HEK293 (cell line): Measurements from ENCODE around the gene KLF13.

Source experiments
- CTCF ChIA-PET: fragments of 350-600 bp; formaldehyde crosslinking; extraction: SDS; loops from one replicate; lab custom pipeline; 2021; ENCODE audit warnings: antibody characterized with exemption; lab: Yijun Ruan, JAX
- POLR2A ChIA-PET: fragments of 300-600 bp; formaldehyde crosslinking; extraction: SDS; loops from one replicate; lab custom pipeline; 2020; ENCODE audit warnings: antibody characterized with exemption, inconsistent platforms; lab: Yijun Ruan, JAX
- H3K27ac ChIP-seq: fragments of 200-500 bp; sonication (Bioruptor generic); 2 replicates; pipeline ENCODE4 v1.5.1; 2014; ENCODE audit warnings: low read depth, low read length, control low read depth, inconsistent platforms; ENCODE audit errors: extremely low read depth
- H3K36me3 ChIP-seq, 2 experiments: fragments of 200-500 bp in 1 of 2; sonication (Bioruptor generic) in 1 of 2; 1 replicate in 1 of 2; 2 replicates in 1 of 2; pipeline ENCODE4 v1.5.1; 2014 to 2017; ENCODE audit warnings: inconsistent platforms in 2 of 2, low read length in 2 of 2; ENCODE audit not compliant: control insufficient read depth in 2 of 2, insufficient read depth in 1 of 2
- H3K4me1 ChIP-seq: fragments of 200-500 bp; sonication (Bioruptor generic); 2 replicates; pipeline ENCODE4 v1.5.1; 2014; ENCODE audit warnings: mild to moderate bottlenecking, low read length, inconsistent platforms; ENCODE audit not compliant: control insufficient read depth, insufficient read depth
- H3K4me3 ChIP-seq: 2 replicates; pipeline ENCODE4 v1.5.1; 2011; ENCODE audit warnings: low read depth, mild to moderate bottlenecking, control low read depth, low read length, moderate library complexity
- H3K9me3 ChIP-seq: fragments of 200-500 bp; sonication (Bioruptor generic); 2 replicates; pipeline ENCODE4 v1.5.1; 2014; ENCODE audit warnings: low read depth, low read length, inconsistent platforms; ENCODE audit not compliant: control insufficient read depth, insufficient read depth
- ATF2 ChIP-seq: fragments of 450-650 bp; formaldehyde crosslinking; IDR thresholded peaks from 2 replicates; pipeline ENCODE4 v1.5.1; 2016; ENCODE audit warnings: missing biosample characterization, missing genetic modification characterization, low read depth
- KLF1 ChIP-seq: fragments of 450-650 bp; formaldehyde crosslinking; IDR thresholded peaks from 2 replicates; pipeline ENCODE4 v1.5.1; 2016; ENCODE audit warnings: missing biosample characterization, missing genetic modification characterization
- KLF9 ChIP-seq: fragments of 450-650 bp; formaldehyde crosslinking; IDR thresholded peaks from 2 replicates; pipeline ENCODE4 v1.5.1; 2016; ENCODE audit warnings: missing biosample characterization, missing genetic modification characterization, low read depth
- OSR2 ChIP-seq: fragments of 450-650 bp; formaldehyde crosslinking; IDR thresholded peaks from 2 replicates; pipeline ENCODE4 v1.5.1; 2016; ENCODE audit warnings: missing biosample characterization, missing genetic modification characterization
- SP2 ChIP-seq: fragments of 450-650 bp; formaldehyde crosslinking; IDR thresholded peaks from 2 replicates; pipeline ENCODE4 v1.5.1; 2016; ENCODE audit warnings: missing biosample characterization, missing genetic modification characterization
- ZBTB26 ChIP-seq: fragments of 450-650 bp; formaldehyde crosslinking; optimal IDR thresholded peaks from 2 replicates; pipeline ENCODE3; 2016; ENCODE audit warnings: missing biosample characterization, mild to moderate bottlenecking, missing genetic modification characterization
- ZBTB49 ChIP-seq: fragments of 450-650 bp; formaldehyde crosslinking; IDR thresholded peaks from 2 replicates; pipeline ENCODE4 v1.5.1; 2016; ENCODE audit warnings: missing biosample characterization, missing genetic modification characterization, low read depth
- ZBTB8A ChIP-seq: fragments of 450-650 bp; formaldehyde crosslinking; IDR thresholded peaks from 2 replicates; pipeline ENCODE4 v1.5.1; 2016; ENCODE audit warnings: missing biosample characterization, missing genetic modification characterization
- ZEB2 ChIP-seq: fragments of 450-650 bp; formaldehyde crosslinking; IDR thresholded peaks from 2 replicates; pipeline ENCODE4 v1.5.1; 2016; ENCODE audit warnings: missing biosample characterization, missing genetic modification characterization
- ZNF112 ChIP-seq: fragments of 450-650 bp; formaldehyde crosslinking; IDR thresholded peaks from 2 replicates; pipeline ENCODE4 v1.5.0; 2017; ENCODE audit warnings: missing biosample characterization, missing genetic modification characterization
- ZNF157 ChIP-seq: fragments of 450-650 bp; formaldehyde crosslinking; IDR thresholded peaks from 2 replicates; pipeline ENCODE4 v1.5.1; 2016; ENCODE audit warnings: missing biosample characterization, missing genetic modification characterization
- ZNF16 ChIP-seq: fragments of 450-650 bp; formaldehyde crosslinking; IDR thresholded peaks from 2 replicates; pipeline ENCODE4 v1.5.1; 2016; ENCODE audit warnings: low read depth, missing biosample characterization, missing genetic modification characterization
- ZNF239 ChIP-seq: fragments of 450-650 bp; formaldehyde crosslinking; IDR thresholded peaks from 2 replicates; pipeline ENCODE4 v1.5.1; 2016; ENCODE audit warnings: missing biosample characterization, missing genetic modification characterization
- ZNF266 ChIP-seq: fragments of 450-650 bp; formaldehyde crosslinking; IDR thresholded peaks from 2 replicates; pipeline ENCODE4 v1.5.1; 2016; ENCODE audit warnings: missing biosample characterization, missing genetic modification characterization, low read depth
- ZNF311 ChIP-seq: fragments of 450-650 bp; formaldehyde crosslinking; IDR thresholded peaks from 2 replicates; pipeline ENCODE4 v1.5.1; 2017; ENCODE audit warnings: missing biosample characterization, missing genetic modification characterization, borderline replicate concordance
- ZNF335 ChIP-seq: fragments of 450-650 bp; formaldehyde crosslinking; conservative IDR thresholded peaks from 2 replicates; pipeline ENCODE4 v1.5.1; 2016; ENCODE audit warnings: missing biosample characterization, missing genetic modification characterization
- ZNF426 ChIP-seq: fragments of 450-650 bp; formaldehyde crosslinking; IDR thresholded peaks from 2 replicates; pipeline ENCODE4 v1.5.1; 2017; ENCODE audit warnings: missing biosample characterization, missing genetic modification characterization, mild to moderate bottlenecking, inconsistent platforms, moderate library complexity
- ZNF518A ChIP-seq: fragments of 450-650 bp; formaldehyde crosslinking; conservative IDR thresholded peaks from 2 replicates; pipeline ENCODE4 v1.5.1; 2016; ENCODE audit warnings: low read depth, missing biosample characterization, missing genetic modification characterization
- ZNF660 ChIP-seq: fragments of 450-650 bp; IDR thresholded peaks from 2 replicates; pipeline ENCODE4 v1.5.1; 2018; ENCODE audit warnings: missing biosample characterization, mild to moderate bottlenecking, missing genetic modification characterization
- ZNF701 ChIP-seq: fragments of 450-650 bp; formaldehyde crosslinking; IDR thresholded peaks from 2 replicates; pipeline ENCODE4 v1.5.1; 2016; ENCODE audit warnings: missing biosample characterization, missing genetic modification characterization
- ZNF76 ChIP-seq: fragments of 450-650 bp; formaldehyde crosslinking; IDR thresholded peaks from 2 replicates; pipeline ENCODE4; 2016; ENCODE audit warnings: low read depth, missing biosample characterization, missing genetic modification characterization, borderline replicate concordance
- ZSCAN4 ChIP-seq: fragments of 450-650 bp; formaldehyde crosslinking; IDR thresholded peaks from 2 replicates; pipeline ENCODE4 v1.5.1; 2017; ENCODE audit warnings: missing biosample characterization, missing genetic modification characterization

Gene KLF13

GRCh38 chr15:31393444-31394091 lies 66.9 kb downstream of the KLF13 start:
- Histone ChIP-seq H3K27ac (no peak overlapping the region), H3K4me1 (no peaks in the 10 kb centered on the region), H3K9me3 (no peaks in the 10 kb centered on the region), H3K36me3 (no peaks in the 10 kb centered on the region), H3K4me3 (no peak overlapping the region)
- ChIA-PET CTCF (interaction anchor here (0.6 kb wide), 1 partner anchor 13 kb away, joined by 3 read pairs; no protein-coding TSS in a partner anchor), POLR2A (interaction anchor here (0.7 kb wide), 1 partner anchor 96 kb away, joined by 3 read pairs; no protein-coding TSS in a partner anchor)
- TF ChIP-seq ZNF518A (tag by site-specific recombination) (no peak), ZEB2 (no peak), ZBTB49 (tag by site-specific recombination) (no peak), ZNF660 (tag by site-specific recombination) (no peak), ZNF701 (tag by site-specific recombination) (no peak), ZNF157 (tag by site-specific recombination) (no peak), ZSCAN4 (tag by site-specific recombination) (no peak), ZNF112 (tag by site-specific recombination) (no peak), ZNF311 (tag by site-specific recombination) (no peak), ZNF426 (no peak), ZNF16 (tag by site-specific recombination) (no peak), OSR2 (tag by site-specific recombination) (no peak), ZNF266 (no peak), ZNF76 (no peak)

GRCh38 chr15:31396881-31397560 lies 70.4 kb downstream of the KLF13 start:
- ChIA-PET CTCF (no interaction called here), POLR2A (interaction anchor here (0.6 kb wide), 1 partner anchor 13 kb away, joined by 6 read pairs; no protein-coding TSS in a partner anchor)
- no peak overlapping the region for H3K4me3 ChIP-seq
- H3K27ac ChIP-seq, result no peak overlapping the region
- no peaks in the 10 kb centered on the region for H3K9me3 ChIP-seq
- peak; percentile 30; the same call in 1 of the 2 replicates for TF ChIP-seq KLF9 (tag by site-specific recombination)
- TF ChIP-seq SP2 (tag by site-specific recombination), result peak; percentile 46
- TF ChIP-seq ZNF239 (tag by site-specific recombination), result no peak
- TF ChIP-seq ZNF311 (tag by site-specific recombination), result no peak
- no peak for TF ChIP-seq ATF2 (tag by site-specific recombination)
- peak; percentile 12 for TF ChIP-seq ZBTB26 (tag by site-specific recombination)
- TF ChIP-seq ZBTB8A (tag by site-specific recombination), result peak; percentile 56
- peak; percentile 87 for TF ChIP-seq KLF1 (tag by site-specific recombination)
- 0 out of 2 replicates have a peak, but pooled peaks have one; percentile 30 for TF ChIP-seq ZNF335 (tag by site-specific recombination)
- H3K4me1 ChIP-seq, result no peaks in the 10 kb centered on the region
- no peaks in the 10 kb centered on the region for H3K36me3 ChIP-seq
